Common myeloid progenitor, CD34-positive (primary cell): Measurements from ENCODE around the gene ARID4B.

Experiments used
- CTCF ChIA-PET: fragments of 350-600 bp; sonication (Branson Sonifier 250); formaldehyde crosslinking; loops from one replicate; lab custom pipeline; 2021; ENCODE audit warnings: antibody characterized with exemption; lab: Charles Lee
- POLR2A ChIA-PET: fragments of 350-600 bp; sonication (Branson Sonifier 250); formaldehyde crosslinking; loops from one replicate; lab custom pipeline; 2021; ENCODE audit warnings: antibody characterized with exemption; lab: Charles Lee
- DNase-seq, 3 donors: peaks; one replicate each; pipeline versions ENCODE4 v3.0.0 to v3.0.0-alpha.2; 2013
- H3K27ac ChIP-seq, 2 experiments: 1 replicate in 1 of 2; 2 replicates in 1 of 2; pipeline ENCODE4 v1.7.0; 2013; ENCODE audit warnings: inconsistent platforms in 2 of 2, low read length in 2 of 2, mild to moderate bottlenecking in 2 of 2, low read depth in 1 of 2, moderate library complexity in 1 of 2; ENCODE audit not compliant: severe bottlenecking in 2 of 2, insufficient read depth in 1 of 2, poor library complexity in 1 of 2
- H3K27me3 ChIP-seq, 5 experiments: replicated peaks in 2 of 5; 1 replicate in 3 of 5; 2 replicates in 2 of 5; pipeline versions ENCODE4 v1.6.1 to v1.7.0; 2013; ENCODE audit warnings: low read length in 4 of 5, mild to moderate bottlenecking in 2 of 5, moderate library complexity in 2 of 5, inconsistent platforms in 1 of 5; ENCODE audit not compliant: insufficient read depth in 5 of 5, control insufficient read depth in 4 of 5
- H3K36me3 ChIP-seq, 4 experiments: 1 replicate in 2 of 4; 2 replicates in 2 of 4; pipeline versions ENCODE4 v1.6.1 to v1.7.0; 2013; ENCODE audit warnings: low read length in 3 of 4, control low read depth in 1 of 4, mild to moderate bottlenecking in 1 of 4; ENCODE audit not compliant: control insufficient read depth in 4 of 4, insufficient read depth in 4 of 4
- H3K4me1 ChIP-seq, 4 experiments: 1 replicate in 3 of 4; 2 replicates in 1 of 4; pipeline versions ENCODE4 v1.6.1 to v1.7.1; 2013; ENCODE audit warnings: low read length in 3 of 4, mild to moderate bottlenecking in 3 of 4, control low read depth in 1 of 4, inconsistent platforms in 1 of 4, moderate library complexity in 1 of 4; ENCODE audit not compliant: control insufficient read depth in 4 of 4, insufficient read depth in 4 of 4; ENCODE audit errors: control extremely low read depth in 1 of 4
- H3K4me3 ChIP-seq, 7 experiments: 1 replicate in 4 of 7; 2 replicates in 3 of 7; pipeline versions ENCODE4 v1.5.1 to v1.7.0; 2013; ENCODE audit warnings: mild to moderate bottlenecking in 7 of 7, low read length in 6 of 7, moderate library complexity in 6 of 7, inconsistent platforms in 2 of 7, low read depth in 2 of 7, control low read depth in 1 of 7; ENCODE audit not compliant: insufficient read depth in 4 of 7, control insufficient read depth in 1 of 7; ENCODE audit errors: extremely low read depth in 1 of 7
- H3K9me3 ChIP-seq, 5 experiments: 1 replicate in 4 of 5; 2 replicates in 1 of 5; pipeline versions ENCODE4 v1.6.1 to v1.7.1; 2013; ENCODE audit warnings: low read length in 4 of 5, mild to moderate bottlenecking in 2 of 5, inconsistent platforms in 1 of 5, low read depth in 1 of 5, moderate library complexity in 1 of 5; ENCODE audit not compliant: control insufficient read depth in 4 of 5, insufficient read depth in 2 of 5; ENCODE audit errors: control extremely low read depth in 1 of 5
- WGBS: methylation state at CpG from one replicate; pipeline ENCODE4 v1.1.5; 2013; ENCODE audit not compliant: insufficient coverage; 5-methylcytosine and 5-hydroxymethylcytosine counted together

ARID4B gene

DNA sequence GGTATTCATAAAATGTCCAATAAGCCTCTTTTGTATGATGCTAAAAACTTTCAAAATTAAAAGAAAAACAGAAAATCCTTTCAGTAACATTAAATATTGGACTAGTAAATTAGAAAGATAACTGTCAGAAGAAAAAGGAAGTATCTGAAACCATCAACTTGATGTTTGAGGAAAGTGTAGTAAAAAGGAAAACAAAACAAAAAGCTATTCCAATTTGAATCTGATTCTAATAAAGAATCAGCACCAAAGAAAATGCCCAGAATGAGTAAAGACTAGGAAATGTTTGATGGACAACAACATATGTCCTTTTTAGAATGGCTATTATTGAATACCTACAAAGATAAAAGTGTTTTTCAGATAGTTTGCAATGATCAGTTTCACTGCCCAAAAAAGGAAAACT lies 87.0 kb downstream of the ARID4B start:
- peaks cover 4 to 31% (median 18%) of the 10 kb centered on the region in 4 experiments for H3K36me3 ChIP-seq

DNA sequence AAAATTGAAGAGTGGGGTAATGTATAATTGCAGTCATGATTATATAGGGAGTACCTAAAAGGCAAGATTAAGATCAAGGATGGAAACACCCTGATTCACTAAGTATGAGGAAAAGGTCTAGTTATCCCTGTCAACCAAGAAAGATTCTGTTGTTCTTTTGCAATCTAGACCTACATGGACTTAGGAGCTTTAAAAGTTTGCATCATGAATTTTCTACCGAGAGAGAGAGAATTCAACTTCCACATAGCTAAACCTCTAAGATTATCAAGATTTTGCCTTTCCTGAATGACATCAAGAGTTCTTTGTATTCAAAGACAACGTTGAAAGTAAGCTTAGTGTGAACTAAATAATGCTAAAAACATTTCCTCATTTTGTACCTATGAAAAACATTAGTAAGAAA lies 88.1 kb downstream of the ARID4B start:
- H3K27me3 ChIP-seq: no peaks in the 10 kb centered on the region

More for the DNA sequence above, 87.0 kb downstream of the ARID4B start:
- ChIA-PET CTCF (interaction anchor here (0.6 to 2.9 kb wide), 4 partner anchors 8 to 175 kb away, joined by 3 to 13 read pairs (median 3); no protein-coding TSS in a partner anchor), POLR2A (no interaction called here)
- no peaks in the 10 kb centered on the region for H3K9me3 ChIP-seq
- H3K4me3 ChIP-seq: no peak overlapping the region
- DNase-seq: peak in 1 of 3 donors; percentile 17
- no peak overlapping the region for H3K27ac ChIP-seq
- peaks cover 15 to 26% (median 21%) of the 10 kb centered on the region in 4 experiments for H3K4me1 ChIP-seq
- H3K27me3 ChIP-seq: no peaks in the 10 kb centered on the region

DNA sequence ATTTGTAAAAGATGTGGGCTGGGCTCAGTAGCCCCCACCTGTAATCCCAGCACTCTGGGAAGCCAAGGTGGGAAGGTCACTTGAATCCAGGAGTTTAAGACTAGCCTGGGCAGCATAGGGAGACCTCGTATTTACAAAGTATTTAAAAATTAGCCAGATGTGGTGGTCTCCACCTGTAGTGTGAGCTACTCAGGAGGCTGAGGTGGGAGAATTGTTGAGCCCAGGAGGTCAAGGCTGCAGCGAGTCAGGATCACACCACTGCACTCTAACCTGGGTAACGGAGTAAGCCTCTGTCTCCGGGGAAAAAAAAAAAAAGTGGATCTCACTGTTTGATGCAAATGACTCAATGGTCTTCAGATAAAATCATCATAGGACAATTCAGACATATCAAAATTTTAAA lies 89.4 kb downstream of the ARID4B start:
- Histone ChIP-seq H3K27ac (no peak overlapping the region), H3K4me3 (no peak overlapping the region), H3K36me3 (peaks cover 0 to 41% (median 18%) of the 10 kb centered on the region in 4 experiments), H3K27me3 (no peaks in the 10 kb centered on the region), H3K9me3 (no peaks in the 10 kb centered on the region), H3K4me1 (peaks cover 9 to 17% (median 12%) of the 10 kb centered on the region in 4 experiments)
- ChIA-PET CTCF (interaction anchor here (1.2 to 2.1 kb wide), 4 partner anchors 11 to 182 kb away, joined by 3 to 13 read pairs (median 6); partner anchors contain the start of genes ARID4B and GGPS1), POLR2A (interaction anchor here (0.6 kb wide), 1 partner anchor 141 kb away, joined by 5 read pairs; no protein-coding TSS in a partner anchor)
- no peak for DNase-seq
- WGBS: 100% methylated on average over 1 of the region's 4 CpGs

More for the DNA sequence above, 88.1 kb downstream of the ARID4B start:
- ChIA-PET POLR2A (no interaction called here), CTCF (interaction anchor here (0.7 to 2.1 kb wide), 11 partner anchors 10 to 181 kb away, joined by 3 to 13 read pairs (median 3); partner anchors contain the start of genes ARID4B and GGPS1)
- H3K36me3 ChIP-seq: peaks cover 4 to 38% (median 20%) of the 10 kb centered on the region in 4 experiments
- H3K4me1 ChIP-seq: peaks cover 11 to 21% (median 16%) of the 10 kb centered on the region in 4 experiments
- DNase-seq: peak; percentile 17 to 59 (median 48)
- no peak overlapping the region for H3K4me3 ChIP-seq
- no peaks in the 10 kb centered on the region for H3K9me3 ChIP-seq
- H3K27ac ChIP-seq: peak overlapping the region in 1 of 2 experiments; percentile 60
- no CpG with 5 or more reads among the region's 2 CpGs for WGBS

DNA sequence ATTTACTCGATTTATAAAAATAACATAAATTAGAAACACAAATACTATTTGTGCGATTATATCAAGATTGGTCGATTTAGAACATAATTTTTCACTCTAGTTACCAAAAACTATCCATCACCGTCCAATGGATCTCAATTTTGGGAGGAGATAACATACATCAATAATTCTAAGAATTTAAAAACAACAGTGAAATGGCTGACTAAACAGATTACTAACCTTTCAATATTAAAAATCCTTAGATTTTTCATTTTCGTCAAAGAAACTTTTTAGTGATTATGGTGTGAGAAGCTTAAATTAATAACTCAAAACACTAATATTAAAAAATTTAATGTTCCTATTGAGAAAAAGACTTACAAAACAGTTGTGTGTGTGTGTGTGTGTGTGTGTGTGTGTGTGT lies 91.9 kb downstream of the ARID4B start:
- POLR2A ChIA-PET: no interaction called here

DNA sequence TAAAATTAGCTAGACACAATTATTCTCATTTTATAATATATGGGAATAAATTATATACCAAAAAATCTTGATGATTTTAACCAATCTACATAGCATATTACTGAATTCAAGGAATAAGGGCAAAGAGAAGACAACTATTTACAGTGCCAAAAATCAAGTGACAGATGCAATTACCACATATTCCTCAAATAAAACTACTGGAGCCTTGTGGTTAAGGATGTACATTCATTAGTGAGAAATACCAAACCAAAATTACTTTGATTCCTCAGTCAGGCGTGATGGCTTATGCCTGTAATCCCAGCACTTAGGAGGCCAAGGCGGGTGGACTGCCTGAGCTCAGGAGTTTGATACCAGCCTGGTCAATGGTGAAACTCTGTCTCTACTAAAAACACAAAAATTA lies 98.1 kb downstream of the ARID4B start:
- Histone ChIP-seq H3K9me3 (no peaks in the 10 kb centered on the region), H3K4me1 (no peaks in the 10 kb centered on the region), H3K4me3 (no peak overlapping the region), H3K36me3 (peaks cover 13 to 53% (median 28%) of the 10 kb centered on the region in 4 experiments), H3K27ac (no peak overlapping the region), H3K27me3 (no peaks in the 10 kb centered on the region)
- ChIA-PET CTCF (interaction anchor here (1.3 to 1.8 kb wide), 2 partner anchors 10 to 13 kb away, joined by 3 to 6 read pairs; no protein-coding TSS in a partner anchor), POLR2A (no interaction called here)
- 100% methylated on average over 2 of the region's 2 CpGs for WGBS
- DNase-seq: no peak

More for the DNA sequence above, 91.9 kb downstream of the ARID4B start:
- CTCF ChIA-PET: interaction anchor here (1.0 kb wide), 2 partner anchors 32 to 181 kb away, joined by 3 to 4 read pairs; no protein-coding TSS in a partner anchor
- Histone ChIP-seq H3K36me3 (peaks cover 0 to 46% (median 22%) of the 10 kb centered on the region in 4 experiments), H3K9me3 (no peaks in the 10 kb centered on the region), H3K4me3 (no peak overlapping the region), H3K27me3 (no peaks in the 10 kb centered on the region), H3K27ac (no peak overlapping the region), H3K4me1 (peaks cover 5 to 17% (median 12%) of the 10 kb centered on the region in 4 experiments)
- no peak for DNase-seq
- no CpG with 5 or more reads among the region's 5 CpGs for WGBS

DNA sequence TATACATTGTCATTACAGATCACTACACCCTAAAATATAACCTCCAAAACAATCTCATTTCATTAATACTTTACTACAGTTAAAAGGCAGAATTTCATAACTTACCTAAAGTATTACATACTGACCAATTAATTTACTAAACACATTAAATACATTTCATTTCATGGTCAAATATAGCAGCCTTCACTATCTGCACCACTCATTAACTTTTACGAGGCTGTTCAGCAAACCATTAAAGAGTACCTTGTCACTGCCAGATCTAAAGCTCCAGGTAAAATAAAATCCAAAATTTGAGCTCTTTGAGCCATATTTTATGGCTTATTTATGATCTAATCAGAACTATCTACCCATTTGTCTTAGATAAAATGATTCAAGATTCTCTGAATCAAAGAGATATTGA lies 100.6 kb downstream of the ARID4B start:
- Histone ChIP-seq H3K27ac (no peak overlapping the region), H3K27me3 (no peaks in the 10 kb centered on the region), H3K36me3 (peaks cover 24 to 59% (median 36%) of the 10 kb centered on the region in 4 experiments), H3K4me3 (no peak overlapping the region), H3K4me1 (no peaks in the 10 kb centered on the region), H3K9me3 (no peaks in the 10 kb centered on the region)
- ChIA-PET POLR2A (no interaction called here), CTCF (interaction anchor here (1.3 to 1.9 kb wide), 2 partner anchors 9 to 11 kb away, joined by 3 to 7 read pairs; no protein-coding TSS in a partner anchor)
- WGBS: no CpG with 5 or more reads among the region's 1 CpG
- no peak for DNase-seq

DNA sequence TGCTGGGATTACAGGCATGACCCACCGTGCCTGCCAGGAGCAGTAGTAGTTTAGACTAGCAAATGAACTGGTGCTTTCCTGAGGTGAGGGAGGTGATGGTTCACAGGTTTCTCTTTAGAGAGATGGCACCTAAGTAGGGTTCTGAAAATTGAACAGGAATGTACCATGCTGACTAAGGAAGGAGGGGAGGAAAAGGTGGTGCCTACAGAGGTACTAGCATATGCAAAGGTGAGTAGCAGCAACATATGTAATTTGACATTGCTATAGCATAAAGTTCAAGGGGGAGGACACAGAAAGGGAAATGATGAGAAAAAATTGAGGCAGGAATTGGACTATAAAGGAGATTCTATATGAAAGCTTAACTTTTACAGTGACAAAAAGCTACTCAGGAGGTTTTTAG lies 101.0 kb downstream of the ARID4B start:
- WGBS: no CpG with 5 or more reads among the region's 1 CpG
- Histone ChIP-seq H3K9me3 (no peaks in the 10 kb centered on the region), H3K27me3 (no peaks in the 10 kb centered on the region), H3K4me1 (no peaks in the 10 kb centered on the region), H3K36me3 (peaks cover 25 to 62% (median 38%) of the 10 kb centered on the region in 4 experiments), H3K4me3 (no peak overlapping the region), H3K27ac (no peak overlapping the region)
- POLR2A ChIA-PET: no interaction called here
- DNase-seq: no peak
- CTCF ChIA-PET: interaction anchor here (1.3 to 2.3 kb wide), 3 partner anchors 7 to 12 kb away, joined by 3 to 7 read pairs (median 5); no protein-coding TSS in a partner anchor
